T-cell (primary cell): Measurements from ENCODE around the gene CASK. TPM values are rescaled to one million over a fixed set of nuclear protein-coding genes. Genes with fewer than 3 reads are reported as not detected.
A peak's percentile ranks its signal among the peaks of the same experiment; 100 is the strongest.

Experiments
- ATAC-seq, 4 experiments: fragments of 200-7000 bp in 3 of 4; fragments of 150-1000 bp in 1 of 4; cut with Tn5 transposase; replicated peaks in 1 of 4; 1 replicate in 3 of 4; 2 replicates in 1 of 4; pipeline ENCODE4 v1.10.0; 2021; ENCODE audit warnings: moderate library complexity in 3 of 4, mild to moderate bottlenecking in 2 of 4, moderate number of reproducible peaks in 1 of 4
- CTCF ChIA-PET, 2 donors: fragments of 300-600 bp; sonication (Branson Sonifier 250); formaldehyde crosslinking; loops; one replicate each; lab custom pipeline; 2022; ENCODE audit warnings: antibody characterized with exemption in 2 of 2; lab: Charles Lee
- POLR2A ChIA-PET, 2 donors: fragments of 300-600 bp; sonication (Branson Sonifier 250); formaldehyde crosslinking; loops; one replicate each; lab custom pipeline; 2022; ENCODE audit warnings: antibody characterized with exemption in 2 of 2; lab: Charles Lee
- DNase-seq, 35 experiments: peaks; one replicate each; pipeline versions ENCODE4 v3.0.0 to v3.0.0-alpha.2; 2013 to 2023
- H3K27ac ChIP-seq: one replicate; pipeline ENCODE4 v1.5.1; 2013; ENCODE audit warnings: low read length
- H3K27me3 ChIP-seq, 2 experiments: replicated peaks in 1 of 2; 1 replicate in 1 of 2; 2 replicates in 1 of 2; pipeline versions ENCODE4 v1.6.1 to v1.7.0; 2013; ENCODE audit warnings: low read length in 1 of 2, mixed read lengths in 1 of 2; ENCODE audit not compliant: control insufficient read depth in 2 of 2, insufficient read depth in 2 of 2; ENCODE audit errors: extremely low read depth in 1 of 2
- H3K36me3 ChIP-seq, 2 donors: 1 replicate in 1 of 2; 2 replicates in 1 of 2; pipeline versions ENCODE4 v1.6.1 to v1.7.0; 2013; ENCODE audit warnings: low read length in 1 of 2; ENCODE audit not compliant: control insufficient read depth in 2 of 2, insufficient read depth in 1 of 2; ENCODE audit errors: extremely low read depth in 1 of 2
- H3K4me1 ChIP-seq, 2 experiments: 1 replicate in 1 of 2; 2 replicates in 1 of 2; pipeline versions ENCODE4 v1.6.1 to v1.7.0; 2013; ENCODE audit warnings: low read length in 2 of 2, mixed read lengths in 1 of 2; ENCODE audit not compliant: insufficient read depth in 2 of 2, control insufficient read depth in 1 of 2; ENCODE audit errors: extremely low read depth in 1 of 2
- H3K4me3 ChIP-seq, 2 donors: 1 replicate in 1 of 2; 2 replicates in 1 of 2; pipeline versions ENCODE4 v1.5.1 to v1.7.0; 2013; ENCODE audit warnings: mild to moderate bottlenecking in 2 of 2, low read length in 1 of 2, moderate library complexity in 1 of 2; ENCODE audit not compliant: control insufficient read depth in 1 of 2; ENCODE audit errors: extremely low read depth in 1 of 2
- H3K9me3 ChIP-seq: 2 replicates; pipeline ENCODE4 v1.7.0; 2013
- H3K27ac Mint-ChIP-seq, 2 donors: one replicate each; pipeline ENCODE4 v1.8.0; 2020 to 2021; ENCODE audit warnings: mild to moderate bottlenecking in 2 of 2, mixed read lengths in 2 of 2
- H3K27me3 Mint-ChIP-seq, 2 donors: one replicate each; pipeline ENCODE4 v1.8.0; 2021 to 2022; ENCODE audit warnings: mixed read lengths in 2 of 2
- H3K36me3 Mint-ChIP-seq: one replicate; pipeline ENCODE4 v1.8.0; 2021; ENCODE audit warnings: mixed read lengths
- H3K4me1 Mint-ChIP-seq, 3 donors: one replicate each; pipeline ENCODE4 v1.8.0; 2020 to 2022; ENCODE audit warnings: mixed read lengths in 3 of 3, mild to moderate bottlenecking in 1 of 3
- H3K4me3 Mint-ChIP-seq, 3 donors: one replicate each; pipeline ENCODE4 v1.8.0; 2020 to 2022; ENCODE audit warnings: mild to moderate bottlenecking in 3 of 3, mixed read lengths in 3 of 3, moderate library complexity in 3 of 3
- H3K9me3 Mint-ChIP-seq, 3 donors: one replicate each; pipeline ENCODE4 v1.8.0; 2020 to 2022; ENCODE audit warnings: mixed read lengths in 3 of 3
- WGBS: methylation state at CpG from one replicate; pipeline ENCODE4 v1.1.5; 2013; ENCODE audit warnings: missing lambda C conversion rate; ENCODE audit not compliant: insufficient coverage; 5-methylcytosine and 5-hydroxymethylcytosine counted together
- total RNA-seq, 35 experiments: library from RNA in 6 of 35; stranded (reverse) in 6 of 35; fragments of 120-200 nt in 1 of 35; gene quantifications; one replicate each; pipeline versions ENCODE4 v1.2.1 to v1.2.4 and lab custom pipeline; 2013 to 2026

CASK gene
- total RNA-seq, 5 donors from 2014 or later (not counting 1 experiment from before 2014, with no cell fraction given), result 52.6 to 81.6 (median 67.5) TPM

GRCh38 chrX:41823402-41823801 lies 100.0 kb downstream of the CASK start:
- H3K27me3 Mint-ChIP-seq, result no peaks in the 10 kb centered on the region
- ATAC-seq (no peak), DNase-seq (no peak)
- H3K36me3 ChIP-seq, result no peaks in the 10 kb centered on the region
- no peak overlapping the region for H3K27ac ChIP-seq
- H3K27me3 ChIP-seq, result no peaks in the 10 kb centered on the region
- ChIA-PET POLR2A (no interaction called here), CTCF (no interaction called here)
- H3K27ac Mint-ChIP-seq, result no peak overlapping the region
- no peak overlapping the region for H3K4me3 ChIP-seq
- no peaks in the 10 kb centered on the region for H3K9me3 ChIP-seq
- WGBS, result 96% methylated on average over 3 of the region's 4 CpGs
- no peaks in the 10 kb centered on the region for H3K4me1 ChIP-seq
- peaks cover 0 to 19% (median 9%) of the 10 kb centered on the region in 3 donors for H3K4me1 Mint-ChIP-seq
- peaks cover 0 to 11% (median 0%) of the 10 kb centered on the region in 3 donors for H3K9me3 Mint-ChIP-seq
- H3K4me3 Mint-ChIP-seq, result no peak overlapping the region
- H3K36me3 Mint-ChIP-seq, result peaks cover 22% of the 10 kb centered on the region

- no peak for ATAC-seq
These were observed 100.5 kb downstream of the CASK start for GRCh38 chrX:41822892-41823291.

GRCh38 chrX:41808047-41808446 lies 115.3 kb downstream of the CASK start:
- Histone ChIP-seq H3K36me3 (no peaks in the 10 kb centered on the region), H3K27me3 (no peaks in the 10 kb centered on the region), H3K4me1 (no peaks in the 10 kb centered on the region), H3K27ac (no peak overlapping the region), H3K9me3 (no peaks in the 10 kb centered on the region), H3K4me3 (no peak overlapping the region)
- Mint-ChIP-seq H3K36me3 (peaks cover 12% of the 10 kb centered on the region), H3K27me3 (peaks cover 0 to 10% of the 10 kb centered on the region in 2 donors), H3K4me3 (no peak overlapping the region), H3K27ac (no peak overlapping the region), H3K4me1 (peaks cover 12 to 33% (median 20%) of the 10 kb centered on the region in 3 donors), H3K9me3 (peaks cover 0 to 2% (median 0%) of the 10 kb centered on the region in 3 donors)
- no peak for DNase-seq
- CTCF ChIA-PET, result no interaction called here
- POLR2A ChIA-PET, result no interaction called here
- WGBS, result no CpG with 5 or more reads among the region's 5 CpGs
- ATAC-seq, result no peak

More at GRCh38 chrX:41822892-41823291, 100.5 kb downstream of the CASK start:
- Histone ChIP-seq H3K9me3 (no peaks in the 10 kb centered on the region), H3K4me1 (no peaks in the 10 kb centered on the region), H3K36me3 (no peaks in the 10 kb centered on the region), H3K4me3 (no peak overlapping the region), H3K27me3 (no peaks in the 10 kb centered on the region), H3K27ac (no peak overlapping the region)
- H3K9me3 Mint-ChIP-seq, result peaks cover 0 to 11% (median 0%) of the 10 kb centered on the region in 3 donors
- no CpG with 5 or more reads among the region's 2 CpGs for WGBS
- DNase-seq, result no peak
- POLR2A ChIA-PET, result no interaction called here
- CTCF ChIA-PET, result no interaction called here
- H3K27ac Mint-ChIP-seq, result no peak overlapping the region
- no peak overlapping the region for H3K4me3 Mint-ChIP-seq
- H3K4me1 Mint-ChIP-seq, result peaks cover 0 to 17% (median 6%) of the 10 kb centered on the region in 3 donors
- H3K36me3 Mint-ChIP-seq, result peaks cover 20% of the 10 kb centered on the region
- H3K27me3 Mint-ChIP-seq, result no peaks in the 10 kb centered on the region

GRCh38 chrX:41802958-41803357 lies 120.4 kb downstream of the CASK start:
- Mint-ChIP-seq H3K27ac (no peak overlapping the region), H3K4me1 (peaks cover 21 to 51% (median 34%) of the 10 kb centered on the region in 3 donors), H3K4me3 (no peak overlapping the region), H3K27me3 (peaks cover 0 to 7% of the 10 kb centered on the region in 2 donors), H3K36me3 (peaks cover 28% of the 10 kb centered on the region), H3K9me3 (peaks cover 0 to 8% (median 0%) of the 10 kb centered on the region in 3 donors)
- no peak overlapping the region for H3K27ac ChIP-seq
- H3K4me1 ChIP-seq, result peaks cover 0 to 12% of the 10 kb centered on the region in 2 experiments
- ChIA-PET POLR2A (no interaction called here), CTCF (no interaction called here)
- no CpG with 5 or more reads among the region's 6 CpGs for whole genome bisulfite sequencing
- H3K27me3 ChIP-seq, result no peaks in the 10 kb centered on the region
- H3K9me3 ChIP-seq, result no peaks in the 10 kb centered on the region
- ATAC-seq, result no peak
- no peak overlapping the region for H3K4me3 ChIP-seq
- H3K36me3 ChIP-seq, result no peaks in the 10 kb centered on the region
- DNase-seq, result no peak

GRCh38 chrX:41799661-41800060 lies 123.7 kb downstream of the CASK start:
- ATAC-seq (no peak), DNase-seq (no peak)
- ChIA-PET POLR2A (no interaction called here), CTCF (interaction anchor here (0.6 to 2.3 kb wide), 10 partner anchors 18 to 1950 kb away, joined by 3 to 17 read pairs (median 4); no protein-coding TSS in a partner anchor)
- peaks cover 2 to 15% of the 10 kb centered on the region in 2 experiments for H3K4me1 ChIP-seq
- no peak overlapping the region for H3K27ac ChIP-seq
- Mint-ChIP-seq H3K9me3 (peaks cover 0 to 8% (median 0%) of the 10 kb centered on the region in 3 donors), H3K27ac (peak overlapping the region; percentile 68 to 81), H3K4me3 (no peak overlapping the region), H3K27me3 (peaks cover 0 to 20% of the 10 kb centered on the region in 2 donors), H3K36me3 (peaks cover 22% of the 10 kb centered on the region), H3K4me1 (peaks cover 27 to 55% (median 40%) of the 10 kb centered on the region in 3 donors)
- H3K27me3 ChIP-seq, result no peaks in the 10 kb centered on the region
- no peak overlapping the region for H3K4me3 ChIP-seq
- no peaks in the 10 kb centered on the region for H3K9me3 ChIP-seq
- H3K36me3 ChIP-seq, result no peaks in the 10 kb centered on the region
- 94% methylated on average over 3 of the region's 6 CpGs for WGBS

- Mint-ChIP-seq H3K4me1 (peaks cover 27 to 52% (median 38%) of the 10 kb centered on the region in 3 donors), H3K27ac (peak overlapping the region; percentile 5 to 61), H3K4me3 (no peak overlapping the region), H3K27me3 (peaks cover 0 to 17% of the 10 kb centered on the region in 2 donors), H3K9me3 (peaks cover 0 to 4% (median 0%) of the 10 kb centered on the region in 3 donors), H3K36me3 (peaks cover 9% of the 10 kb centered on the region)
- WGBS, result no CpG with 5 or more reads among the region's 1 CpG
- peak in 1 of 35 experiments; percentile 6 for DNase-seq
- POLR2A ChIA-PET, result no interaction called here
- no peaks in the 10 kb centered on the region for H3K27me3 ChIP-seq
- peaks cover 2 to 15% of the 10 kb centered on the region in 2 experiments for H3K4me1 ChIP-seq
- CTCF ChIA-PET, result interaction anchor here in 1 of 2 donors (1.0 kb wide), 1 partner anchor 1761 kb away, joined by 7 read pairs; no protein-coding TSS in a partner anchor
- H3K4me3 ChIP-seq, result no peak overlapping the region
- no peaks in the 10 kb centered on the region for H3K36me3 ChIP-seq
- no peak for ATAC-seq
- H3K9me3 ChIP-seq, result no peaks in the 10 kb centered on the region
- H3K27ac ChIP-seq, result no peak overlapping the region
These were observed 126.8 kb downstream of the CASK start for GRCh38 chrX:41796577-41796976.
